ENCODE measurements around the gene TCOF1. TPM values are rescaled to one million over a fixed set of nuclear protein-coding genes. Genes with fewer than 3 reads are reported as not detected.
A peak's percentile ranks its signal among the peaks of the same experiment; 100 is the strongest.

TCOF1 gene
- total and polyA plus RNA-seq, 11 donors = 11.9 to 29.9 (median 16.0) TPM

GRCh38 chr5:150333400-150333799, 24.1 kb upstream of the TCOF1 start:
- Histone ChIP-seq H3K36me3 (no peaks in the 10 kb centered on the region), H3K9me3 (no peaks in the 10 kb centered on the region), H3K27ac (no peak overlapping the region), H3K4me1 (no peaks in the 10 kb centered on the region), H3K27me3 (no peaks in the 10 kb centered on the region), H3K4me3 (no peak overlapping the region)
- DNase-seq (no peak), ATAC-seq (no peak)
- 74 to 83% (median 80%) methylated on average over 5 of the region's 5 CpGs for WGBS, 4 donors
- intact Hi-C loops (cut with DNase I) = no loop called here
- TF ChIP-seq POLR2A (IDR thresholded peaks at IDR 0.05) = no peak
- TF ChIP-seq CTCF (IDR thresholded peaks at IDR 0.05) = no peak

GRCh38 chr5:150335778-150336177, 21.7 kb upstream of the TCOF1 start:
- Histone ChIP-seq H3K36me3 (no peaks in the 10 kb centered on the region), H3K4me3 (no peak overlapping the region), H3K9me3 (no peaks in the 10 kb centered on the region), H3K4me1 (no peaks in the 10 kb centered on the region), H3K27me3 (no peaks in the 10 kb centered on the region), H3K27ac (no peak overlapping the region)
- TF ChIP-seq CTCF (IDR thresholded peaks at IDR 0.05) = no peak
- DNase-seq (no peak), ATAC-seq (no peak)
- intact Hi-C loops (cut with DNase I) = no loop called here
- 79 to 85% (median 83%) methylated on average over 4 of the region's 4 CpGs for WGBS, 4 donors

- no peak for TF ChIP-seq POLR2A (IDR thresholded peaks at IDR 0.05)
- no peak for TF ChIP-seq CTCF (IDR thresholded peaks at IDR 0.05)
- no peak overlapping the region for H3K27ac ChIP-seq
- no peaks in the 10 kb centered on the region for H3K27me3 ChIP-seq
- WGBS, 4 donors = 87 to 96% (median 94%) methylated on average over 6 to 11 of the region's 11 CpGs
- DNase-seq (no peak), ATAC-seq (peak in 1 of 4 donors; percentile 21)
- H3K4me3 ChIP-seq = no peak overlapping the region
- no peaks in the 10 kb centered on the region for H3K36me3 ChIP-seq
- H3K9me3 ChIP-seq = no peaks in the 10 kb centered on the region
- H3K4me1 ChIP-seq = no peaks in the 10 kb centered on the region
- intact Hi-C loops (cut with DNase I) = no loop called here
Observed at GRCh38 chr5:150338546-150338945, 19.0 kb upstream of the TCOF1 start.

- intact Hi-C loops (cut with DNase I) = no loop called here
- 45 to 61% (median 51%) methylated on average over 2 to 5 of the region's 5 CpGs for WGBS, 4 donors
Observed at GRCh38 chr5:150339165-150339564, 18.3 kb upstream of the TCOF1 start.

More at GRCh38 chr5:150339165-150339564, 18.3 kb upstream of the TCOF1 start:
- H3K9me3 ChIP-seq = no peaks in the 10 kb centered on the region
- ATAC-seq (peak in 1 of 4 donors; percentile 39), DNase-seq (no peak)
- no peaks in the 10 kb centered on the region for H3K36me3 ChIP-seq
- H3K4me3 ChIP-seq = no peak overlapping the region
- H3K4me1 ChIP-seq = no peaks in the 10 kb centered on the region
- TF ChIP-seq POLR2A (IDR thresholded peaks at IDR 0.05) (no peak), CTCF (IDR thresholded peaks at IDR 0.05) (no peak)
- H3K27me3 ChIP-seq = no peaks in the 10 kb centered on the region
- H3K27ac ChIP-seq = no peak overlapping the region
